ENCODE results near the gene ACSBG1. TPM values are rescaled to one million over a fixed set of nuclear protein-coding genes. Genes with fewer than 3 reads are reported as not detected.

ACSBG1 gene
- total RNA-seq, 4 donors from 2014 or later, result 0.09 to 0.31 TPM; not detected in 2

- no peaks in the 10 kb centered on the region for H3K27me3 ChIP-seq
- no peaks in the 10 kb centered on the region for H3K9me3 ChIP-seq
- peak overlapping the region; percentile 81 to 87 (median 86) for H3K27ac ChIP-seq
- TF ChIP-seq, protein P1, sequence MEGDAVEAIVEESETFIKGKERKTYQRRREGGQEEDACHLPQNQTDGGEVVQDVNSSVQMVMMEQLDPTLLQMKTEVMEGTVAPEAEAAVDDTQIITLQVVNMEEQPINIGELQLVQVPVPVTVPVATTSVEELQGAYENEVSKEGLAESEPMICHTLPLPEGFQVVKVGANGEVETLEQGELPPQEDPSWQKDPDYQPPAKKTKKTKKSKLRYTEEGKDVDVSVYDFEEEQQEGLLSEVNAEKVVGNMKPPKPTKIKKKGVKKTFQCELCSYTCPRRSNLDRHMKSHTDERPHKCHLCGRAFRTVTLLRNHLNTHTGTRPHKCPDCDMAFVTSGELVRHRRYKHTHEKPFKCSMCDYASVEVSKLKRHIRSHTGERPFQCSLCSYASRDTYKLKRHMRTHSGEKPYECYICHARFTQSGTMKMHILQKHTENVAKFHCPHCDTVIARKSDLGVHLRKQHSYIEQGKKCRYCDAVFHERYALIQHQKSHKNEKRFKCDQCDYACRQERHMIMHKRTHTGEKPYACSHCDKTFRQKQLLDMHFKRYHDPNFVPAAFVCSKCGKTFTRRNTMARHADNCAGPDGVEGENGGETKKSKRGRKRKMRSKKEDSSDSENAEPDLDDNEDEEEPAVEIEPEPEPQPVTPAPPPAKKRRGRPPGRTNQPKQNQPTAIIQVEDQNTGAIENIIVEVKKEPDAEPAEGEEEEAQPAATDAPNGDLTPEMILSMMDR (IDR thresholded peaks at IDR 0.05), result no peak
- no peak for TF ChIP-seq POLR2A (IDR thresholded peaks at IDR 0.05)
- H3K36me3 ChIP-seq, result peaks cover 0 to 6% (median 0%) of the 10 kb centered on the region in 3 donors
- H3K4me3 ChIP-seq, result peak overlapping the region in 3 of 4 donors; percentile 57 to 86 (median 72)
- H3K4me1 ChIP-seq, result peaks cover 13 to 36% (median 18%) of the 10 kb centered on the region in 3 donors
- intact Hi-C loops (cut with DNase I), result no loop called here
- DNase-seq, result no peak
- WGBS, 2 donors, result 35 to 66% methylated on average over 9 of the region's 9 CpGs
These were observed 31.4 kb upstream of the ACSBG1 start for GRCh38 chr15:78265752-78266224.

DNA sequence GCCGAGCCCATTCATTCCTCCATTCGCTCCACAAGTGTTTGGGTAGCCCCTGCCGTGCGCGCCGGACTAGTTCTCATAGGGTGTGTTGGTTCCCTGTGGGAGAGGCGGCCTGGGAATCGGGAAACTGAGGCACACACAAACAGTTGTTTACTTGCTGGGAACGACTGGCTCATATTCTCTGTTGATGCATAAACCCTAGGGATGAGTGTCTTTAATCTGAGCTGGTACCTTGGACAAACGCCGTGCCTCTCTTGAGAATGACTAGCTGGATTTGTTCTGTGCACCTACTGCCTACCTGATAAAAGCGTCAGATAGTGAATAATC, 30.7 kb upstream of the ACSBG1 start:
- TF ChIP-seq, protein P1 (IDR thresholded peaks at IDR 0.05), result no peak
- TF ChIP-seq POLR2A (IDR thresholded peaks at IDR 0.05), result no peak
- Histone ChIP-seq H3K9me3 (no peaks in the 10 kb centered on the region), H3K4me1 (peaks cover 13 to 36% (median 18%) of the 10 kb centered on the region in 3 donors), H3K4me3 (peak overlapping the region; percentile 55 to 86 (median 64)), H3K27ac (peak overlapping the region; percentile 81 to 87 (median 86)), H3K27me3 (no peaks in the 10 kb centered on the region), H3K36me3 (no peaks in the 10 kb centered on the region)
- DNase-seq, result no peak
- intact Hi-C loops (cut with DNase I), result no loop called here
- WGBS, 2 donors, result 18 to 63% methylated on average over 1 to 8 of the region's 12 CpGs

DNA sequence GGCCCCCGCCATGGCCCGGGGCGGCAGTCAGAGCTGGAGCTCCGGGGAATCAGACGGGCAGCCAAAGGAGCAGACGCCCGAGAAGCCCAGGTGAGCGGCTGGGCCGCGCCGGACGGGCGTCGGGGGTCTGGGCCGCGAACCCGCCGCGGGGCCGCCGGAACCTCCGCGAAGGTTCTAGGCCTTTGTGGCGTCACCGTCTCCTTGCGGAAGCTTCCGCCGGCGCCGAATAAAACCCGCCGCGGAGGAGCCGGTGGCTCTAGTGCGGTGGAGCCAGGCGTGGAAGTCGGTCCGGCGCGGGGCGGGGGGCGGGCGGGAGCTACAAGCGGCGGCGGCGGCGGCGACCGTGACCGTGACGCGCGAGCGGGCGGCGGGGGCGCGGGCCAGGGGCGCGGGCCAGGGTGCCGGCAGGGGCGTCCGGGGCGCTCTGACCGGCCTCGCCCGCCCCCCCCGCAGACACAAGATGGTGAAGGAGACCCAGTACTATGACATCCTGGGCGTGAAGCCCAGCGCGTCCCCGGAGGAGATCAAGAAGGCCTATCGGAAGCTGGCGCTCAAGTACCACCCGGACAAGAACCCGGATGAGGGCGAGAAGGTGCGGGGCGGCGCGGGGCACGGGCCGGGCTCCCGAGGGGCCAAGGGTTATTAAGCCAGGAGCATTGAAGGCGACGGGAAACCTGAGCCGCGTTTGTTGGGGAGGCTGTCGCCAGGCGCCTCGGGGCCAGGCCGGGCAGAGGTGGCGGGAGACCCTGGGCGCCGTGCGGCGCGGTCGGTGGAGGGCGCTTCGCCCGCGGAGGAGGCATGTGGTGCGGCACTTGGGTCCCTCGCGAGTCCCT, 30.2 kb upstream of the ACSBG1 start, which contains the start of gene DNAJA4:
TSS of gene DNAJA4 (plus strand) at position 259 of the 833 bp plus-strand sequence. CDS start at position 461, 202 bp downstream.
- DNase-seq, result no peak
- 1% methylated on average over 15 of the region's 107 CpGs; no CpG with 5 or more reads in 1 of the 2 donors for WGBS, 2 donors
- no peaks in the 10 kb centered on the region for H3K27me3 ChIP-seq
- H3K4me1 ChIP-seq, result peaks cover 13 to 36% (median 18%) of the 10 kb centered on the region in 3 donors
- TF ChIP-seq, protein P1 (IDR thresholded peaks at IDR 0.05), result no peak
- TF ChIP-seq POLR2A (IDR thresholded peaks at IDR 0.05), result no peak
- no peaks in the 10 kb centered on the region for H3K9me3 ChIP-seq
- intact Hi-C loops (cut with DNase I), result no loop called here
- peak within 1 kb of the TSS; percentile 81 to 87 (median 86) for H3K27ac ChIP-seq
- peak within 1 kb of the TSS; percentile 55 to 86 (median 64) for H3K4me3 ChIP-seq
- no peaks in the 10 kb centered on the region for H3K36me3 ChIP-seq

DNA sequence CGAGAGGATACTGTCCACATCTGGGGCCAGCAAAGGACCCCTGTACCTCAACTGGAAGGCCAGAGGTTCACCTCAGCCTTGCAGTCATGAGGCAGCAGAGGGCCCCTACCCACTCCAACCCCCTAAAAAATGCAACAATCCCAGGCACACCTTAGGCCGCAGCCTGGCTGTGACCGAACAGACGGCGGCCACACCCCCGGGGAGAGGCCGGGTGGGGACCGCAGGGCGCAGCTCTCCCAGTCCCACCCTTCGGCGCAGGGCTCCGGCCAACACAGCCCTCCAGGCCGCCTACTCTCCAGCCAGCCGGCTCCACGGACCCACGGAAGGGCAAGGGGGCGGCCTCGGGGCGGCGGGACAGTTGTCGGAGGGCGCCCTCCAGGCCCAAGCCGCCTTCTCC, 29.5 kb upstream of the ACSBG1 start:
- no CpG with 5 or more reads among the region's 23 CpGs for WGBS, 2 donors
- no peaks in the 10 kb centered on the region for H3K27me3 ChIP-seq
- DNase-seq, result no peak
- H3K36me3 ChIP-seq, result no peaks in the 10 kb centered on the region
- H3K4me3 ChIP-seq, result peak overlapping the region; percentile 55 to 86 (median 64)
- intact Hi-C loops (cut with DNase I), result no loop called here
- H3K4me1 ChIP-seq, result peaks cover 13 to 36% (median 18%) of the 10 kb centered on the region in 3 donors
- TF ChIP-seq, protein P1 (IDR thresholded peaks at IDR 0.05), result no peak
- TF ChIP-seq POLR2A (IDR thresholded peaks at IDR 0.05), result no peak
- H3K27ac ChIP-seq, result peak overlapping the region; percentile 81 to 87 (median 86)
- H3K9me3 ChIP-seq, result no peaks in the 10 kb centered on the region

- no peaks in the 10 kb centered on the region for H3K9me3 ChIP-seq
- intact Hi-C loops (cut with DNase I), result no loop called here
- TF ChIP-seq, protein P1 (IDR thresholded peaks at IDR 0.05), result no peak
- no peak for TF ChIP-seq POLR2A (IDR thresholded peaks at IDR 0.05)
- DNase-seq, result no peak
- H3K4me3 ChIP-seq, result no peak overlapping the region
- H3K4me1 ChIP-seq, result peaks cover 13 to 36% (median 18%) of the 10 kb centered on the region in 3 donors
- WGBS, 2 donors, result 94% methylated on average over 6 of the region's 7 CpGs; no CpG with 5 or more reads in 1 of the 2 donors
- H3K27ac ChIP-seq, result peak overlapping the region in 1 of 4 donors; percentile 81
- H3K36me3 ChIP-seq, result no peaks in the 10 kb centered on the region
- H3K27me3 ChIP-seq, result no peaks in the 10 kb centered on the region
These were observed 29.0 kb upstream of the ACSBG1 start for GRCh38 chr15:78263351-78263781.

Data from esophagus squamous epithelium (tissue), 5 donors.